ENCODE data around the gene TUFT1.

Gene TUFT1

DNA sequence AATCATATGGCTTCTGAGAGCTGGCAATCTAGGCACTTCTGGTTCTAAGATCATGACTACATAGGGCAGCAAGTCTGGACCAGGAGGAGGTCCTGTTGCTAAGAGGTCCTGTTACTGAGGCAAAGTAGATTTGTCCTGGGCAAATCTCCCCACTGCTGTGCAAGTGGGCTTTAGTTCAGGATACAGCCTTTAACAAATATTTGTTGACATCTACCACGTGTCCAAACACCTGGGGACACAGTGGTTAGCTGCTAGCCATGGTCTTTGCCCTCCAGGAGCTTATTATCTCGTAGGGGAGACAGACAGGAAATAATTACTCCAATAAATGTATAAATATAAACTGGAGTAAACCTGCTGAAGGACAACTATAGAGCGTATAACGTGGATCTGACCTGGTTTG lies 25.7 kb upstream of the TUFT1 start:
- no peak for TF ChIP-seq SIN3A (IDR thresholded peaks at IDR 0.05; ENCODE audit: borderline replicate concordance, insufficient read depth, low read length)
- TF ChIP-seq FOXP2 (optimal IDR thresholded peaks at IDR 0.05; ENCODE audit: borderline replicate concordance, extremely low read depth, extremely low read length, insufficient read depth) = no peak
- TF ChIP-seq, protein P1, sequence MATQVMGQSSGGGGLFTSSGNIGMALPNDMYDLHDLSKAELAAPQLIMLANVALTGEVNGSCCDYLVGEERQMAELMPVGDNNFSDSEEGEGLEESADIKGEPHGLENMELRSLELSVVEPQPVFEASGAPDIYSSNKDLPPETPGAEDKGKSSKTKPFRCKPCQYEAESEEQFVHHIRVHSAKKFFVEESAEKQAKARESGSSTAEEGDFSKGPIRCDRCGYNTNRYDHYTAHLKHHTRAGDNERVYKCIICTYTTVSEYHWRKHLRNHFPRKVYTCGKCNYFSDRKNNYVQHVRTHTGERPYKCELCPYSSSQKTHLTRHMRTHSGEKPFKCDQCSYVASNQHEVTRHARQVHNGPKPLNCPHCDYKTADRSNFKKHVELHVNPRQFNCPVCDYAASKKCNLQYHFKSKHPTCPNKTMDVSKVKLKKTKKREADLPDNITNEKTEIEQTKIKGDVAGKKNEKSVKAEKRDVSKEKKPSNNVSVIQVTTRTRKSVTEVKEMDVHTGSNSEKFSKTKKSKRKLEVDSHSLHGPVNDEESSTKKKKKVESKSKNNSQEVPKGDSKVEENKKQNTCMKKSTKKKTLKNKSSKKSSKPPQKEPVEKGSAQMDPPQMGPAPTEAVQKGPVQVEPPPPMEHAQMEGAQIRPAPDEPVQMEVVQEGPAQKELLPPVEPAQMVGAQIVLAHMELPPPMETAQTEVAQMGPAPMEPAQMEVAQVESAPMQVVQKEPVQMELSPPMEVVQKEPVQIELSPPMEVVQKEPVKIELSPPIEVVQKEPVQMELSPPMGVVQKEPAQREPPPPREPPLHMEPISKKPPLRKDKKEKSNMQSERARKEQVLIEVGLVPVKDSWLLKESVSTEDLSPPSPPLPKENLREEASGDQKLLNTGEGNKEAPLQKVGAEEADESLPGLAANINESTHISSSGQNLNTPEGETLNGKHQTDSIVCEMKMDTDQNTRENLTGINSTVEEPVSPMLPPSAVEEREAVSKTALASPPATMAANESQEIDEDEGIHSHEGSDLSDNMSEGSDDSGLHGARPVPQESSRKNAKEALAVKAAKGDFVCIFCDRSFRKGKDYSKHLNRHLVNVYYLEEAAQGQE (IDR thresholded peaks at IDR 0.05; ENCODE audit: insufficient read depth in 1 of 2, low read depth in 2 of 2, low read length in 2 of 2) = no peak
- TF ChIP-seq TAF1 (IDR thresholded peaks at IDR 0.05; ENCODE audit: borderline replicate concordance, insufficient read depth, low read length) = no peak
- no peak for TF ChIP-seq POLR2AphosphoS5 (IDR thresholded peaks at IDR 0.05; ENCODE audit: low read depth, low read length)

DNA sequence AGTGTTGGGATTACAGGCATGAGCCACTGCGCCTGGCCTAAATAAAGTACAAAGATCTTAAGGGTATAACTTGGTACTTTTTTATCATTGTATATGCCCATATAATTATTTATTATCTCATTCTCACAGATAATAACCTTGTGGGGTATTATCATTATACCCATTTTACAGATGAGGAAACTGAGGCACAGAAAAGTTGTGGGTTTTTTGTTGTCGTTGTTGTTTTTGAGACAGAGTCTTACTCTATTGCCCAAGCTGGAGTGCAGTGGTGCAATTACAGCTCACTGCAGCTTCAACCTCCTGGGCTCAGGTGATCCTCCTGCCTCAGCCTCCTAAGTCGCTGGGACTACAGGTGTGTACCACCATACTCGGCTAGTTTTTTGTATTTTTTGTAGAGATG lies 24.8 kb upstream of the TUFT1 start:
- no peak for TF ChIP-seq TAF1 (IDR thresholded peaks at IDR 0.05; ENCODE audit: borderline replicate concordance, insufficient read depth, low read length)
- TF ChIP-seq, protein P1 (IDR thresholded peaks at IDR 0.05; ENCODE audit: insufficient read depth in 1 of 2, low read depth in 2 of 2, low read length in 2 of 2) = no peak
- no peak for TF ChIP-seq POLR2AphosphoS5 (IDR thresholded peaks at IDR 0.05; ENCODE audit: low read depth, low read length)
- TF ChIP-seq FOXP2 (optimal IDR thresholded peaks at IDR 0.05; ENCODE audit: borderline replicate concordance, extremely low read depth, extremely low read length, insufficient read depth) = no peak
- TF ChIP-seq SIN3A (IDR thresholded peaks at IDR 0.05; ENCODE audit: borderline replicate concordance, insufficient read depth, low read length) = no peak

DNA sequence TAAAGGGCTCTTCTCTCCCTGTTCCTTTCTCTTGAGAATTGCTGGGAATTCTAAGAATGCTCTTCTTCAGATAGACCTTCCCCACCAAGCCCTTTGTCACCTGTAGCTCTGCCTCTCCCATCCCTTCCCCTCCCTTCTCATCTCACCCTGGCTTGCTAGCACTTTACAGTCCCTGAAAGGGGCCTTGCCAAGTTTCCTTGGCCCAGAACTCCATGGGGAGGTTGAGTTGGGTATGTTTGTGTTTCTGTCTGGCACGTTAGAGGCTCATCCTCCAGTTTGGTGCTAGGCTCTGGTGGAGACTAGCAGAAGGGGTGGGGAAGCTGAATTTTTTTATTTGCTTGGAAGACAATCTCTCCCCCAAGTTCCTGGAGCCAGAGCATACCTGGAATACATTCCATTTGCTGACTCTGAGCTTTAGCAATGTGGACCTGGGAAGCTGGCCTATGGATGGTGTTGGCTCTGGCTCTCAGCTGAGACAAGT lies 24.0 kb upstream of the TUFT1 start:
- TF ChIP-seq TAF1 (IDR thresholded peaks at IDR 0.05; ENCODE audit: borderline replicate concordance, insufficient read depth, low read length) (no peak), FOXP2 (optimal IDR thresholded peaks at IDR 0.05; ENCODE audit: borderline replicate concordance, extremely low read depth, extremely low read length, insufficient read depth) (no peak), SIN3A (IDR thresholded peaks at IDR 0.05; ENCODE audit: borderline replicate concordance, insufficient read depth, low read length) (no peak), POLR2AphosphoS5 (IDR thresholded peaks at IDR 0.05; ENCODE audit: low read depth, low read length) (no peak)
- TF ChIP-seq, protein P1 (IDR thresholded peaks at IDR 0.05; ENCODE audit: insufficient read depth in 1 of 2, low read depth in 2 of 2, low read length in 2 of 2) = no peak

DNA sequence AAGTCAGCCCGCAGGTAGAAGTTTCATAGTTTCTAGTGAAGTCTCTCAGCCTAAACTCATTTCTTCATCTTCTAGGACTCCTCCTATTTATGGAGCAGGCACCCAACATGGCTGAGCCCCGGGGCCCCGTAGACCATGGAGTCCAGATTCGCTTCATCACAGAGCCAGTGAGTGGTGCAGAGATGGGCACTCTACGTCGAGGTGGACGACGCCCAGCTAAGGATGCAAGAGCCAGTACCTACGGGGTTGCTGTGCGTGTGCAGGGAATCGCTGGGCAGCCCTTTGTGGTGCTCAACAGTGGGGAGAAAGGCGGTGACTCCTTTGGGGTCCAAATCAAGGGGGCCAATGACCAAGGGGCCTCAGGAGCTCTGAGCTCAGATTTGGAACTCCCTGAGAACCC lies 21.7 kb upstream of the TUFT1 start:
- no peak for TF ChIP-seq POLR2AphosphoS5 (IDR thresholded peaks at IDR 0.05; ENCODE audit: low read depth, low read length)
- TF ChIP-seq, protein P1 (IDR thresholded peaks at IDR 0.05; ENCODE audit: insufficient read depth in 1 of 2, low read depth in 2 of 2, low read length in 2 of 2) = no peak
- TF ChIP-seq FOXP2 (optimal IDR thresholded peaks at IDR 0.05; ENCODE audit: borderline replicate concordance, extremely low read depth, extremely low read length, insufficient read depth) = no peak
- no peak for TF ChIP-seq TAF1 (IDR thresholded peaks at IDR 0.05; ENCODE audit: borderline replicate concordance, insufficient read depth, low read length)
- TF ChIP-seq SIN3A (IDR thresholded peaks at IDR 0.05; ENCODE audit: borderline replicate concordance, insufficient read depth, low read length) = no peak

DNA sequence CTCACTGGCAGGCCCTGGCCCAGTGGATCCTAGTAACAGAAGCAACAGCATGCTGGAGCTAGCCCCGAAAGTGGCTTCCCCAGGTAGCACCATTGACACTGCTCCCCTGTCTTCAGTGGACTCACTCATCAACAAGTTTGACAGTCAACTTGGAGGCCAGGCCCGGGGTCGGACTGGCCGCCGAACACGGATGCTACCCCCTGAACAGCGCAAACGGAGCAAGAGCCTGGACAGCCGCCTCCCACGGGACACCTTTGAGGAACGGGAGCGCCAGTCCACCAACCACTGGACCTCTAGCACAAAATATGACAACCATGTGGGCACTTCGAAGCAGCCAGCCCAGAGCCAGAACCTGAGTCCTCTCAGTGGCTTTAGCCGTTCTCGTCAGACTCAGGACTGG lies 21.2 kb upstream of the TUFT1 start:
- TF ChIP-seq POLR2AphosphoS5 (IDR thresholded peaks at IDR 0.05; ENCODE audit: low read depth, low read length) = no peak
- TF ChIP-seq TAF1 (IDR thresholded peaks at IDR 0.05; ENCODE audit: borderline replicate concordance, insufficient read depth, low read length) = no peak
- no peak for TF ChIP-seq SIN3A (IDR thresholded peaks at IDR 0.05; ENCODE audit: borderline replicate concordance, insufficient read depth, low read length)
- no peak for TF ChIP-seq FOXP2 (optimal IDR thresholded peaks at IDR 0.05; ENCODE audit: borderline replicate concordance, extremely low read depth, extremely low read length, insufficient read depth)
- TF ChIP-seq, protein P1 (IDR thresholded peaks at IDR 0.05; ENCODE audit: insufficient read depth in 1 of 2, low read depth in 2 of 2, low read length in 2 of 2) = no peak
